NCI-H1436 (cell line): ENCODE results near the gene RCAN2.

Source experiments
- DNase-seq: peaks from one replicate; lab custom pipeline; 2025; lab: John Stamatoyannopoulos, UW

Gene RCAN2

GRCh38 chr6:46291275-46291633 lies 200.0 kb downstream of the RCAN2 start:
- no peak for DNase-seq

DNA sequence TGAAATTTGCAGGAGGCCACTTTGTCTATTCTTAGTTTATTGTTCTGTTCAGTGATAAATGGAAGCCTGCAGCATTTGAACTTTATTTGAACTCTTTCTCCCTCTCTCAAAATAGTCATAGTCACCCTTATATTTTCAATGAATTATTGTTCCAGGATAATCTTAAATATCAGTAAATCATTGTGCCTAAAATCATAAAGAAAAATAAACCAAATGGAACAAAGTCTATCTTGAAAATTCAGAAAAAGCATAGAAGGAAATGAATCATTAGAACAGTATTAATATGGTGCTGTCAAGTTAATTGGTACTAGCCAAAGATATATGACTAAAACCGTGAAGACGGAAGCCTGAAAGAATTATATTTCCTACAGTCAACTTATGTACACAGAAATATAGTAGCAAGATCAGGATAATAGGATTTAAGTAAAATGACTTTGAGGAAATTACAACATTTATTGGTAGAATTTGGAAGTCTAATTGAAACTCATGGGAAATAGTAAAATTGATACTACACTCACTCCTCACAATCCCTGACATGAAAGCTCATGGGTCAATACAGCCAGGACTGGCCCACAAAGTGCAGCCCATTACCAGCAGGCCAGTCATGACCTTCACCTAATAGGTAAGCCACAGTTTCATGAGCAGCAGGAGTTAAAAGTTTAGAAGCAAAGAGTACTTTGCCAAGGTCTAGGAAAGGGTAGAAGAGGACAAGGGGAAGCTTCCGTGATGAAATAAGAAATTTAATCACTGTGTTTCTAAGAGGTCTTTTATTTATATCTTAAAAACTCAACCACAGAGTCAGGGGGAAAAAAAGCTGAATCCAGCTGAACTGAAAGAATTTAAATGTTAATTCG lies 200.6 kb downstream of the RCAN2 start:
- no peak for DNase-seq

DNA sequence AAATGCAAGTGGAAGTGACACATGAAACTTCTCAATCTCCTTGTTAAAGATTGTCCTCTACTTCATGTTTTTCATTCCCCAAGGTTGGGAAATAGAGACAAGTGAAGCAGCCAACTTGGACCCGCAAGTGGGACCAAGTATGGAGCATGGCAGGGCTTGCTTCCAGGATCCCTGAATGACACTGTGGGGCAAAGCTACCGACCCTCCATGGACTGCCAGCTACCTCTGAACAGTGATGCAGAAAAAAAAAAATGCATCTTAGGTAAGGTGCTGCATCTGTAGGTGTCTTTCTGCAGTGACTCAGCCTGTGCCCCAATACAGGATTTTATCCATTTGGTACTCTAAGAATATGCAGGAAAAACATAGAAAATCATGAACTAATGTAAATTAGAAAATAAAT lies 201.4 kb downstream of the RCAN2 start:
- DNase-seq: no peak

GRCh38 chr6:46288835-46289234 lies 202.4 kb downstream of the RCAN2 start:
- no peak for DNase-seq

DNA sequence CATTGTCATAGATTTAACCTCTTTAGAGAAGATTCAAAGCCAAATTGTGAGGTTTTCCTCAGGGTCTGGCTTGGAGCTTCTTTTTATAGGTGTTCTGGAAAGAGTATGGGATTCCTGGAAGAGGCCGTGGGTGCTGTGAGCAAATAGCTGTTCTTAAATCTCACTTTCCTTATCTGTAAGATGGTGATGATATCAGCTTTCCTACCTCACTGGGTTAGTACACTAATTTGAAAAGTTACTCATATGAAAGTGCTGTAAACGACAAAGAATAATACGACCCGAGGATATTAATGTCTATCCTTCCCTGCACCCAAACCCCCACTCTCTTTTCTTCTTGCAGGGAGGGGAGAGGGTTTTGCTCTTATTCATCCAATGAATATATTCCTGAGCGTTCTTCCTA lies 203.6 kb downstream of the RCAN2 start:
- no peak for DNase-seq

DNA sequence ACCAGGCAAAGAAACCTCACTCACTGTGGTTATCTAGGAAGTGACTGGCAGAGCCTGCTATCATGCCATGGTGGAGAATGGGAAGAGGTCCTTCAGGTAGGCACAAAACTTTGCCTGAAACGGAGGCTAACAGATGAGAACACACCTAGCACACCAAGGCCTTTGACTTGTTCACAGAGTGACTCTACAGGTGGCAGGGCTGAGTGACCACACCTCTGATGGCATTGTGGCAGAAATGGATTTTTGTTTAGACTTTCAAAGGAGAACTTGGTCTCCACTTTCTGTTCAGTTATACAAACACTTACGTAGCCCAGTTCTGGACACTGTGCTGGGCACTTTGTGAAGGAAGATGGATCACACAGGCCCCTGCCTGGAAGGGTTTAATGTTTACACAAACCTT lies 204.2 kb downstream of the RCAN2 start:
- no peak for DNase-seq

DNA sequence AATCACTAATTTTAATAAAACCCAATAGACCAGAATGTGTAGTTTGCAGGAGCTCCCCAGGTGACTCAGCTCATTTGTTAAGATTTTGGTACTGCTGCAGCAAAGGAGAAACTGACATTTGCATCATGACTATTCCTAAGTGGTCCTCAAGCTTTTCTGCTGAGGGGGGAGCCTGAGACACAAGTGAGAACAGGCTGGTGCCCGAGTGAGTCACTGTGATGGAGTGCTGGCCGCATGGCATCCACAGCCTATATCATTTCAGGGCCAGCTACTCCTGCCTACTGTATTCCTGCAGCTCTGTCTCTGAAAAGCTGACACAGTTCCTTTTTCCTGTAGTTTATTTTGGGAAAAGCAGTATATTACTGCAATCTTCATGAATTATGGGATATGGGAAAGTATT lies 206.8 kb downstream of the RCAN2 start:
- no peak for DNase-seq

GRCh38 chr6:46281110-46281509 lies 210.1 kb downstream of the RCAN2 start:
- DNase-seq: no peak

GRCh38 chr6:46279874-46280273 lies 211.4 kb downstream of the RCAN2 start:
- DNase-seq: no peak

DNA sequence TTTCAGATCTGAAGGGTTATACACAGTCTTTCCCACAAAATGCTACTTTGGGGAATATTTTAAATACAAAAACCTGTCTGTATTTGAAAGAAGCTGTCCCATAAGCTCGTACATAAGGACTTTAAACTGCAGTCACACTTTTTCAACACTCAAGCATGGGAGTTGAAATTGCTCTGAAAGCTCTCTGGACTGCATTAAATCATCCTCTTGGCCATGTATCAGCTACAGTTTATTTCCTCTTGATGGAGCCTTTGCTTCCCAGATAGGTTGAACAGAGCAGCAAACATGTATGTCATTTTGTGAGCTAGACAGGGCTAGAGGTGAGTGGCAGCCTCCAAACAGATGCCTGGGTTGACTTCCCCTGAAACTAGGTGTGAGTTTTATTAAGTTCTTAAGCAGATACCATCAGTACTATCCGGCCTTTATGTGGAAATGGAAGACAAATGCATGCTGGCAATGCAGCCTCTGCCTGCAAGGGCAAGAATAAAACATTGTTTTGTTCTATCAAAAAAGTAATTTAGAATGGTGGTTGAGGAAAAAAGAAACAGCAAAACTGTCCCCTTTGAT lies 214.6 kb downstream of the RCAN2 start:
- no peak for DNase-seq

- no peak for DNase-seq
Measured at GRCh38 chr6:46274502-46274901, 216.7 kb downstream of the RCAN2 start.

GRCh38 chr6:46273911-46274310 lies 217.3 kb downstream of the RCAN2 start:
- DNase-seq: no peak

DNA sequence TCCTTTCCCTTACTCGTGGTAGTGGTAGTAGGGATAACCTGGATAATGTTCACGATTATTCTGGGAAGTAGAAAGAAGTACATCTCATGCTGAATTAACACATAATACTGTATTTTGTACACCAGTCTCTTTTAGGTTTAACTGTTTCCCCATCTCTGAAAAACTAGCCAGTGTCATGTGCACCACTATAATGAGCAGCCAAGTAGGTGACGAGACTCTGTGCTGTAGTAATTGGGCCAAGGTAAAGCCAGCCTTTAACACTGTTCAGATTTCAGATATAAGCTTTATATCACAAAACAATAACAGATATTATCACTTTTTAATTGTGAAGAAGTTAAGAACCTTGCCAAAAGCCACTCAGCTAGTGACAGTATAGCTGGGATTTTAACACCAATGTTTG lies 219.5 kb downstream of the RCAN2 start:
- DNase-seq: no peak

DNA sequence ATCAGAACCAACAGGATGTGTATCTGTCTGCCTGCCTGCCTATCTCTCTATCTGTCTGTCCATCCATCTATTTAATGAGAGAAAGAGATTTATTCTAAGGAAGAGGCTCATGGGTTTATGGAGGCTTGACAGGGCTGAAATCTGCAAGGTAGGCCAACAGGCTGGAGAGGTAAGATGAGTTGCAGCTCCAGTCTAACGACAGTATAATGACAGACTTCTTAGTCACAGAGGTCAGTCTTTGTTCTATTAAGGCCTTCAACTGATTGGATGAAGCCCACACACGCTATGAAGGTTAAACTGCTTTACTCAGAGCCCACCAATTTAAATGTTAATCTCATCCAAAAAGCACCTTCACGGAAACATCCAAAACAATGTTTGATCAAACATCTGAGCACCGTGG lies 220.1 kb downstream of the RCAN2 start:
- no peak for DNase-seq

DNA sequence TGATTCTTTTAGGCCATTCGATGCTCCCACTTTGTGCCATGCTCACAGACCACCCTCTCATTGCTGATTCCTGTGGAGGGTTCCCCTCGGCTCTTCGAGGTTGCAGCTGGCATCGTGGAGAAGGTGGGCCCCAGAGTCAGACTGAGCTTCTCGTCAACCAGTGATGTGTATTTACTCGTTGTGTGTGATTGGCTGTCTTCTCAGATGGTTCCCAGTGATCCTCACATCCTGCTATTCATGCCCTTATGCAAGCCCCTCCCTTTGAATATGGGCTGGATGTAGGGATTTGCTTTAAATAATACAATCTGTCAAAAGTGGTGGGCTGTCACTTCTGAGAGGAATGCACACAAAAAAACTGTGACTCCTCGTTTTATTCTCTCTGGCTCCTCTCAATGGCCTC lies 220.9 kb downstream of the RCAN2 start:
- DNase-seq: no peak

DNA sequence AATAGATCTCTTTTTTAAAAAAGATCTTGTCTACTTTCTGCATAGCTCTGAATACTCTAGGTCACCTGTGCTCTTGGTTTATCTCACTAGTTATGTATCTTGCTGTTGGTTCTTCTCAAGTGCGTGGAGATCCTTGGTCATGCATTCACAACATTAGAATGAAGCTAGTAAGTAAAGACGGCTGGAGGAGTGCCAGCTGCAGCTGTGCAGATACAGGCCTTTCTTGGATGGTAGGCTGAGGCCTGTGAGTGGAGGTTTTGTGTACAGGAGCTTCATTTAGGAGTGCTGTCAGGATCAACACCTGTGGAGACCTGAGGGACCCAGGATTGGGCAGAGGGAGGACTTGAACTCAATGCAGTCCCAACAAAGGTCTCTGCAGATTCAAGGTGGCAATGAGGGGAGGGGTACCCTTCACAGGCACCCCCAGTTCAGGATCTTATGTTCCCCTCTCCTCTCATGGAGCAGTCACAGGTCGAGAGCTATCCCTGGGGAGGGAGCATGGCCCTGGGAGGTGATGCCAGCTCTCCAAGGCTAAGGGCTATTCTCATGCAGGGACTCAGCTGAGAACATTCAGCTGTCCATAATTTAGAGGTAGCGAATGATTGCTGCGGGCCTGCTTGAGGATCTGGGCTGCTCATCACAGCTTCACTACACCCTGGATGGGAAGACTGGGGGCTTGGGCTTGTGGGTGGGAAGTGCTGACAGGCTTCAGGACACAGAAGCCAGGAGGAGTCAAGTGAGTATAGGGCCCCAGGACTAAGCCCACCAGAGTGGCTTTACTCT lies 221.6 kb downstream of the RCAN2 start:
- DNase-seq: no peak

DNA sequence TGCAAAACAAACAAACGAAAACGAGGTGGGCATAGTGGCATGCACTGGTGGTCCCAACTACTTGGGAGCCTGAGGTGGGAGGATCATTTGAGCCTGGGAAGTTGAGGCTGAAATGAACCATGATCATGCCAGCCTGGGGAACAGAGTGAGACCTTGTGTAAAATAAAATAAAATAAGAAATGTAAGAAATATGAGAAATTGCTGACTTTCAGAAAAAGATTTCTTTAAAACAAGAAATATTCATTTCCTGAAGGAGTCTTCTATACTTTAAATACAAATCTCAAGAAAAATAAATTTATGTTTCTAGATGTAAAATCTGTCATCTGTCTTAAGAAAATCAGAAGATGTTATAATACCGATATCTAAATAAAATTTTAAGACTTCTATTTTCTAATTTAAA lies 223.7 kb downstream of the RCAN2 start:
- DNase-seq: no peak

- DNase-seq: no peak
Measured at GRCh38 chr6:46265373-46265772, 225.9 kb downstream of the RCAN2 start.

DNA sequence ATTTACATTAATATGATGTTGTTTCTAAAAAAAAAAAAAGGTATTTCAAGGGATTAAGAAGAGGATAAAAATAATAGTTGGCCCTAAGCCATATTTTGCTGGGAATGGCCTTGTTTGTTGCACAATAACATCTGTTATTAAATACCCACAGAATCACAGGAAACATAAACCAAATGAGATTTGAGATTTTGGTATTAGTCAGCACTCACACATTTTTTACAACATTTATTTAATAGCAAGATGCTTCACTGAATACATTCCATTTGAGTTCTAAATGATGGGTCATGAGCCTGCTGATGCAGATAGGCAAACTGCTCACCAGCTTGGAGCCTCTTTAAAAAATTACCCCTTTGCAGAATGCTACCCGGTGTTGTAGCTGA lies 227.6 kb downstream of the RCAN2 start:
- no peak for DNase-seq

GRCh38 chr6:46262928-46263706 lies 228.1 kb downstream of the RCAN2 start:
- no peak for DNase-seq

DNA sequence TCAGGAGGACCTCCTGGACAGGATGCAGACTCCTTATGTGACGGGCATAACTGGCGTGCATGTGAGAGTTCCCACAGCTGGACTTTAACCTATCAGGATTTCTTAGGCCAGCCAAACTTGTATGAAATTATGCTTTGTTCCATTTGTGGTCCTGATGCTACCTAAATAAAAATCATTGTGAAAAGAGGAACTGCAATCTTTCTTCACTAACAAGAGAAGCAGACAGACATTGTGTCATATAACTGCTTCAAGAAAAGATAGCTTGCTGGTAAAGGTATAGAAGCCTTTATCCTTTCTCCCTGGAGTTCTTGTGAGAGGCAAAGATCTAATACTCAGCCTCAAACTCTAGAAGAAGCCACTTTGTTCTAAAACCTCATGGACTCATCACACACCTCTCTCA lies 233.0 kb downstream of the RCAN2 start:
- no peak for DNase-seq

- no peak for DNase-seq
Measured at GRCh38 chr6:46255528-46255927, 235.7 kb downstream of the RCAN2 start.
